ENCODE data around the gene CYYR1.
"Not testable (repeated sequence)": the region's sequence is repeated elsewhere in the genome, so short reads cannot be mapped to it uniquely, and the experiment has no call there.

CYYR1 gene

DNA sequence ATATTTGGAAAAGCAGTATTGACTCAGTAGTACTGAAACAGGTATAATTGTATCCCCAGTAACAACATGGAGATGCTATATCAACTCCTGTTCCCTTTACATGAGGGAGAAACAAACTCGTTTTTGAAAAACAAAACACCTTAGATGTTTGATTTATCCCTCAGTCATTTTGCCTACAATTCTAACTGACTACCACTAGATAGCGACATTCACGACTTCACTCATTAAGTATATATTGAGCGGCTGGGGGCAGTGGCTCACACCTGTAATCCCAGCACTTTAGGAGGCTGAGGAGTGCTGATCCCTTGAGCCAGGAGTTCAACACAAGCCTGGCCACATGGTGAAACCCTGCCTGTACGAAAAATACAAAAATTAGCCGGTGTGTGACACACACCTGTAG is 83.3 kb downstream of the CYYR1 start:
- no peak for DNase-seq (ENCODE audit: low spot score)

GRCh38 chr21:26487981-26488480 is 85.1 kb downstream of the CYYR1 start:
- DNase-seq (ENCODE audit: low spot score) = no peak

GRCh38 chr21:26473471-26473870 is 99.6 kb downstream of the CYYR1 start:
- DNase-seq (ENCODE audit: low spot score) = no peak

DNA sequence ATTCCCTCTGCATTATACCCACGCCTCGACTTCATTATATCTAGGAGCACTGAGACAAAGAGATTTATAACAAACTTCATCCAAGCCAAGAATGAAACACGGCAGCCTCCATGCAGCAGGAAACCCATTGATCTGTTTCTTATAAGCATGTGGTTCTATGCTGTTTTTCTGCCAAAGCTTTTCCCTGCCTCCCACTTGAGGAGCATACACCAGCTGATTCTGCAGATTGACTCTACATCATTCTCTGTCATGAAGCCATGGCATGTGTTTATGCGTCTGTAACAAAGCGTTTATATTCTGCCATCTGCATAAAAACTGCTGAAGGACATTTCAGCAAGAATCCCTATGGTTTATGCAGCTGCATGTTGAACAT is 102.0 kb downstream of the CYYR1 start:
- no peak for DNase-seq (ENCODE audit: low spot score)

DNA sequence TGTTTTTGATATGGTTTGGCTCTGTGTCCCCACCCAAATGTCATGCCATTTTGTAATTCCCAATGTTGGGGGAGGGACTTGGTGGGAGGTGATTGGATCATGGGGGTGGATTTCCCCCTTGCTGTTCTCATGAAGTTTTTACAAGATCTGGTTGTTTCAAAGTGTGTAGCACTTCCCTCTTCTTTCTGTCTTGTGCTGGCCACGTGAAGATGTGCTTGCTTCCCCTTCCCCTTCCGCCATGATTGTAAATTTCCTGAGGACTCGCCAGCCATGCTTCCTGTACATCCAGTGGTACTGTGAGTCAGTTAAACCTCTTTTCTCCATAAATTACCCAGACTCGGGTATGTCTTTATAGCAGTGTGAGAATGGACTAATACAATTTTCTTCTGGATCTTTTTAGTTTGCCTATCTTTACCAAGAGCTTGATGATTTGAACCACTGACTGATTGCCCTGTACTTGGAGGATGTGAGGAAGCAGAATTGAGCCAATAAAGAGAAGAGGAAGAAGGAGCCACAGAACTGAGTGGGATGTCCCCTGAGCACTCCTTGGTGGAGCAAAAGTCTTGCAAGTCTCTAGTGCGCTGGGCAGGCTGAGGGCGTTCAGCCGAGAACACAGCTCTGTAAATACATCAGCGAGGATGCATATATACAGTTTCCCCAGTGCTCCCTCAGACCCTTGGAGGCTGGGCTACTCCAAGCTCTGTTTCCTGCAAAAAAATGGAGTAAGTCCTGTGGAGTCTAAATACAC is 102.6 kb downstream of the CYYR1 start:
- no peak for DNase-seq (ENCODE audit: low spot score)

DNA sequence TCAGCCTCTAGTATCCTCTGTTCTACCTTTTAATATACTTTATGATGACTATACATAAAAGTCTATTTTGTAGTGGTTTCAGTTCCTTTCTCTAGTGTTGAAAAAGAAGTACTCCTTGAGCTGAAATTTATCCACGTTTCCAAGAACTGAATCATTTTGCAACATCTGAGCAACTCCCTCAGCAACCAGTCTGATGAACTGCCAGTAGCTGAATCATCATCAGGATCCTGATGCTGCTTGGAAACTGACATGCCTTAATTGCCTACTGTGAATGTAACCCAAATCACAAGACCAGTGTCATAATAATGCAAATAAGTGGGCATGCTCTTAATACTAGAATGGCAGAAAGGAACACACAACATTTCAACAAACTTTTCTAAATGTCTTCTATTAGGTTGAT is 103.3 kb downstream of the CYYR1 start:
- DNase-seq (ENCODE audit: low spot score) = no peak

- no peak for DNase-seq (ENCODE audit: low spot score)
Observed at GRCh38 chr21:26465916-26466315, 107.2 kb downstream of the CYYR1 start.

DNA sequence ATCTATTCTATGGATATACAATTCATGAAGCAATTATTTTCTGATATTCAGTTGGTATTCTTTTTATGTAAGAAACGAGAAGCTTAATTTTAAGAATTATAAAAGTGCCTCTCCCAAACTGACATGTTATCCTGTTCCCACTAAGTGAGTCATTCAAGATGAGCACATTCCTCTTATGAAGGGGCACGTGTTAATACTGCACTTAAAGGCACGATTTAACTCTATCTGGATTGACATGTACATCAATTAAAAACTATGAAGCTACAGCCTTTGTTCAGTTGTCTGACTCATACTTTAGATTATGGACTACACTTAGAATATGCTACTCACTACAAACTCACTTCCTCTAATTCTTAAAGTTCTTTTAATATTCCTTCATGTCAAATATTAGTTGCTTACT is 111.6 kb downstream of the CYYR1 start:
- no peak for DNase-seq (ENCODE audit: low spot score)

GRCh38 chr21:26460621-26461020 is 112.5 kb downstream of the CYYR1 start:
- no peak for DNase-seq (ENCODE audit: low spot score)

DNA sequence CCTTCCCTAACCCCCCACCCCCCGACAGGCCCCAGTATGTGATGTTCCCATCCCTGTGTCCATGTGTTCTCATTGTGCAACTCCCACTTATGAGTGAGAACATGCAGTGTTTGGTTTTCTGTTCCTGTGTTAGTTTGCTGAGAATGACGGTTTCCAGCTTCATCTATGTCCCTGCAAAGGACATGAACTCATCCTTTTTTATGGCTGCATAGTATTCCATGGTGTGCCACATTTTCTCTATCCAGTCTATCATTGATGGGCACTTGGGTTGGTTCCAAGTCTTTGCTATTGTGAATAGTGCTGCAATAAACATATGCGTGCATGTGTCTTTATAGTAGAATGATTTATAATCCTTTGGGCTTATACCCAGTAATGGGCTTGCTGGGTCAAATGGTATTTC is 114.2 kb downstream of the CYYR1 start:
- not testable (repeated sequence) for DNase-seq (ENCODE audit: low spot score)

DNA sequence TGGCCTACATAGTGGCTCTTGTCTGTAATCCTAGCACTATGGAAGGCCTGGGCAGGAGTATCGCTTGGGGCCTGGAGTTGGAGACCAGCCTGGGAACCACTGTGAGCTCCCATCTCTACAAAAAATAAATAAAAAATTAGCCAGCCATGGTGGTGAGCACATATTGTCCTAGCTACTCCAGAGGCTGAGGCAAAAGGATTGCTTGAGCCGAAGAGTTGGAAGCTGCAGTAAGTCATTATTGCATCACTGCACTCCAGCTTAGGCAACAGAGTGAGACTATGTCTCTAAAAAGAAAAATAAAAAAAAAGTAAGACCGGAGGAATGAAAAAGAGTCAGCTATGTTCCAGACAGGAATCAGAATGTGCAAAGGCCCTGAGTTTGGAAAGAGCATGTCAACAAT is 115.3 kb downstream of the CYYR1 start:
- DNase-seq (ENCODE audit: low spot score) = no peak

GRCh38 chr21:26453267-26453666 is 119.8 kb downstream of the CYYR1 start:
- no peak for DNase-seq (ENCODE audit: low spot score)

DNA sequence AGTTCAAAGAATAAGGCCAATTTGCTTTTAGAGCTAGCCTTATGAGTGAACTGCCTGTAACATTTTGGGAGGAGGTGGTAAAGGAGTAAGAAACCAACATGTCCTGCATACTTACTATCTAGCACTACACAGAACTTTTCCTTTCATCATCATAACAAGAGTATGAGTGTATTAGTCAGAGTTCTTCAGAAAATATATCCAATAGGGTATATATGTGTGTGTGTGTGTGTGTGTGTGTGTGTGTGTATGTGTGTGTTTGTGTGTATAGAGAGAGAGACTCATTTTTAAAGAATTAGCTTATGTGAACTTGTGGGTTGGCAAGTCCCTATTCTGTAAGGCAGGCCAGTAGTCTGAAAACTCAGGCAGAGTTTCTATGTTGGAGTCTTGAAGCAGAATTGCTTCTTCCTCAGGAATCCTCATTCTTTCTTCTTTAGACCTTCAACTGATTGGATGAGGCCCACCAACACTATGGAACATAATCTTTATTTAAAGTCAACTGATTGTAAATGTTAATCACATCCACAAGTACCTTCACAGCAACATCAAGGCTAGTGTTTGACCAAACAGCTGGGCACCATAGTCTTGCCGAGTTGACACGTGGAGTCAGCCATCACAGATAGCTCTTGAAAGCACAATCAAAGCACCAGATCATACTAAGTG is 121.9 kb downstream of the CYYR1 start:
- DNase-seq (ENCODE audit: low spot score) = no peak

GRCh38 chr21:26449161-26449560 is 123.9 kb downstream of the CYYR1 start:
- no peak for DNase-seq (ENCODE audit: low spot score)

- no peak for DNase-seq (ENCODE audit: low spot score)
Observed at GRCh38 chr21:26448751-26449150, 124.3 kb downstream of the CYYR1 start.

DNA sequence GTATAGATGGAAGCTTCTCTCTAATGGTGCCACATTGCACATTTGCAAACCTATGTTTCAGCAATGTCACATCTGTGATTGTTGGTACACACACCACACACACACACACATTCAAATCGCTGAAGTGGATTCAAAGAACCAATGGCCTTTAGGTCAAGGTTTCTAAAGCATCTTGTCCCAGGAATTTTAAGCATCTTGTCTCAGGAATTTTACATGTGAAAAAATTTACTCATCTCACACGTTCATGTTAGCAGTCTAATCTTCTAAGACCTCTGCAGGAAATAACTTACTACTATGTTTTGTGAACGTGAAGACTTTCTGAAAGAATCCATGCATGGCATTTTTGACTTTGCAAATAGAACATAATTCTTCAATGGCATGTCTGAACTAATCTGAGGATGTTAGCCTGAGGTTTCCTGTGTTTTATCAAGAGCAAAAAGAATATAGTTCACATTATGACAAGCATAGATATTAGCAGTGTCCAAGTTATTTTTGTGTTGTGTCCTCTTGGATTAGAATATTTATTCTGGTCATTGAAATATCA is 125.1 kb downstream of the CYYR1 start:
- DNase-seq (ENCODE audit: low spot score) = no peak

- no peak for DNase-seq (ENCODE audit: low spot score)
Observed at GRCh38 chr21:26445440-26445839, 127.6 kb downstream of the CYYR1 start.

- no peak for DNase-seq (ENCODE audit: low spot score)
Observed at GRCh38 chr21:26444646-26445045, 128.4 kb downstream of the CYYR1 start.

- DNase-seq (ENCODE audit: low spot score) = no peak
Observed at GRCh38 chr21:26443867-26444266, 129.2 kb downstream of the CYYR1 start.

DNA sequence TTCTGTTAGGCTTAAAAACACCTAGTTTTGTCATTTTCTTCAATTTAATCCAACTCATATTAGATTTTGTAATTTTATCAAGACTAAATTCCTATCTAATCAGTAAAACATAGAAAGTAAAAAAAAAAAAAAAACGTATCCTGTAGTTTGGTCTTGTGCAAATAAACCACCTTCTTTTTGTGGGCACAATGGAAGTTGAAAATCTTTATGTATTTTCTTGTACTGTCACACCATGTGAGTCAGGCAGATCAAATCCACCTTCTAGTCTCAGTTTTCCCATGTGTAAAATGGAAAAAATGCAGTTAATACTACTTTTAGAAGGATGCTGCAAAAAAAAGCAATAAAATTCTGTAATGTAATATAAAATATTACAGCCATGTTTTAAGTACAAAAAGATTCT is 129.8 kb downstream of the CYYR1 start:
- no peak for DNase-seq (ENCODE audit: low spot score)

GRCh38 chr21:26441149-26441548 is 131.9 kb downstream of the CYYR1 start:
- DNase-seq (ENCODE audit: low spot score) = no peak

DNA sequence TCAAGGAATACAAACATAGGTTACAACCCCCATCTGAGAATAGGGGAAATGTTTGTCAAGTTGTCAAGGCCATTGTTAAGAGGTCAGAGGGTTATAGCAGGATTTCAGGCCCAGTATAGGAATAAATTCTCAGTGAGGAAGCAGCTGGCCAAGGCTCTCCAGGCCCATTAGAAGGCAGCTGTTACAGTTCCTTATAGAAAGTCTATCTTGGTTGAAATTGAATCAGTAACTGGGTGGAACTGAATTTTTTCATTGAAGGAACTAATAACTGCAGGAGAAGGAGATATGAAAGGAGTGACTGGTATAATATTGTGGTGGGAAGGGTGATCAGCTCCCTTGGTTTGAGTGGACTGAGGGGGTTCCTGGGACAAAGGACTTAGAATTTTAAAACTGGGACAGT is 134.1 kb downstream of the CYYR1 start:
- no peak for DNase-seq (ENCODE audit: low spot score)

DNA sequence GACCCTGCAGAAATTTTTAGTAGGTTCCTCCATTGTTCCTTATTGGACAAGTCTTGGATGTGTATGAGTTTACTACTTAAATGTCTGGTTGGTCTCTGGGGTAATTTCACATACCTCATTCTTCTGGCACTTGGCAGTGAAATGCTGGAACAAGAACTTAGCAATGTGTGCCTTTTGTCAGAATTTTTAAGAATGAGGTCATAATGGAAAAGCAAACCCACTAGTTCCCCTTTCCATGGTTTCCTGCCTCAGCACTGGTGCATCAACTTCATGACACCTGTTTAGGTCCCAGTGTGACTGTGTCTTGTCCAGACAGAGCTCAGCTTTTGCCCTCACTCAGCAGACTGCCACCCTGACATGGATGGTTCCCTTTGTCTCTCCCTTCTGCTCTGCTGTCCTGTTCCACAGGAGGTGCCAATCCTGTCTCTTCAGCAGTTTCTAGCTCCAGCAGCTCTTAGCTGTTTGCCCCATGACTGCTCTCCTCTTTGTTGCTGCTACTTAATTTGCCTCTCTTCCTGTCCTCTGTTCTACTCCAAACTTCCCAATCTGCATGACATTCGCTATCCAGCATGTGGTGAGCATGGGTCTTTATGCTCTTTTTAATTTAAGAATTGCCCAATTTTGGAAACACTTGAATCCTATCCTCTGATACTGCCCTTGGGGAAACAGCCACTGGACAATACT is 135.6 kb downstream of the CYYR1 start:
- no peak for DNase-seq (ENCODE audit: low spot score)
